Heart left ventricle (tissue), 13 donors: ENCODE results near the gene MCTP1.

ENCODE experiments used
- POLR2A ChIP-seq, 2 donors: fragments of 450-650 bp; IDR thresholded peaks; one replicate each; pipeline ENCODE4 v1.6.1; 2017; ENCODE audit warnings: antibody characterized with exemption in 2 of 2, mild to moderate bottlenecking in 2 of 2, moderate library complexity in 2 of 2
- TF ChIP-seq, protein P1 (sequence below), 12 donors: fragments of 200-600 bp; sonication (generic) in 4 of 12; IDR thresholded peaks; one replicate each; pipeline versions ENCODE4 v1.5.0 to v1.8.0; 2018 to 2022; ENCODE audit warnings: antibody characterized with exemption in 12 of 12, mild to moderate bottlenecking in 5 of 12
- donor health status: ischemic (EF 13 %, LVEDD 7.1; RV severe dilation, severe dysfunction).
- donor health status: DM: no; HTN: yes; CAD: no.
- donor health status: DM: no; HTN: no; CAD: no.
- donor health status: ischemic (EF 25% LVEDD 6.9; RV normal size, moderate dysfunction).
- donor health status: ischemic (EF 25% LVEDD 5.7; RV mildly dilated, moderate dysfunction).
- donor health status: ischemic (EF 35%, LVEDD 5.7; RV mildly dilated, moderate dysfunction).
- donor health status: nonischemic (EF 11% LVEDD 7.7; RV severe dilation, severe dysfunction).
- donor health status: DM: yes; HTN: yes; CAD: no.
- donor health status: PGD.
- donor health status: ischemic (EF 29% LVEDD 5.4; RV normal size, mild dysfunction).
- donor health status: nonischemic (EF 23%, LVEDD 6.1; RV moderate dilation, normal function).

DNA sequence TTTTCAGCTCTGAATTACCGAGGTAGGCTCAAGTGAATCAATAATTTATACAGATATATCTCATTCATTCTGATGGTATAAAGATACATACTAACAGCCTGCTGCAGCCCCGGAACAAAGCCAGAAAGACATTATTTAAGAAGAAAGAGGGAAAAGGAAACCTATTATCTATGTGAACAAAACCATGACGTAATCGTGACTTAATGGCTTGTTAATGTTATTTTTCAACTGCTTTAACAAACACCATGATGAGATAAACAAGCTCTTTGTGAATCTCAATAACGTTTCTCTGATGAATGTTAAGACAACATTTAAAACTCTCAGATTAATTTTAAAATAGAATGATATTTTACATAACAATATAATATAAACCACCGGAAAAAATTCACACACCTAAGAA, 429.4 kb downstream of the MCTP1 start:
- no peak for TF ChIP-seq POLR2A (IDR thresholded peaks at IDR 0.05)
- TF ChIP-seq, protein P1, sequence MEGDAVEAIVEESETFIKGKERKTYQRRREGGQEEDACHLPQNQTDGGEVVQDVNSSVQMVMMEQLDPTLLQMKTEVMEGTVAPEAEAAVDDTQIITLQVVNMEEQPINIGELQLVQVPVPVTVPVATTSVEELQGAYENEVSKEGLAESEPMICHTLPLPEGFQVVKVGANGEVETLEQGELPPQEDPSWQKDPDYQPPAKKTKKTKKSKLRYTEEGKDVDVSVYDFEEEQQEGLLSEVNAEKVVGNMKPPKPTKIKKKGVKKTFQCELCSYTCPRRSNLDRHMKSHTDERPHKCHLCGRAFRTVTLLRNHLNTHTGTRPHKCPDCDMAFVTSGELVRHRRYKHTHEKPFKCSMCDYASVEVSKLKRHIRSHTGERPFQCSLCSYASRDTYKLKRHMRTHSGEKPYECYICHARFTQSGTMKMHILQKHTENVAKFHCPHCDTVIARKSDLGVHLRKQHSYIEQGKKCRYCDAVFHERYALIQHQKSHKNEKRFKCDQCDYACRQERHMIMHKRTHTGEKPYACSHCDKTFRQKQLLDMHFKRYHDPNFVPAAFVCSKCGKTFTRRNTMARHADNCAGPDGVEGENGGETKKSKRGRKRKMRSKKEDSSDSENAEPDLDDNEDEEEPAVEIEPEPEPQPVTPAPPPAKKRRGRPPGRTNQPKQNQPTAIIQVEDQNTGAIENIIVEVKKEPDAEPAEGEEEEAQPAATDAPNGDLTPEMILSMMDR (IDR thresholded peaks at IDR 0.05), result no peak
